IPS-18c (cell line): ENCODE data around the gene PPP1R3F.
"Not testable (repeated sequence)": the region's sequence is repeated elsewhere in the genome, so short reads cannot be mapped to it uniquely, and the experiment has no call there.

Experiments used
- H3K4me3 ChIP-seq: 2 replicates; pipeline ENCODE4 v1.7.0; 2013; ENCODE audit warnings: low read depth, mild to moderate bottlenecking, low read length, moderate library complexity; ENCODE audit not compliant: insufficient read depth
- H3K9me3 ChIP-seq: one replicate; pipeline ENCODE4 v1.6.1; 2013; ENCODE audit warnings: mild to moderate bottlenecking, low read length, moderate library complexity; ENCODE audit not compliant: control insufficient read depth, insufficient read depth

The PPP1R3F gene

GRCh38 chrX:49331841-49332240 is 62.2 kb downstream of the PPP1R3F start:
- not testable (repeated sequence) for H3K9me3 ChIP-seq, H3K4me3 ChIP-seq
